GM18951 (cell line): ENCODE measurements around the gene CBY3.
"Not testable (repeated sequence)": the region's sequence is repeated elsewhere in the genome, so short reads cannot be mapped to it uniquely, and the experiment has no call there.

Source experiments
- POLR2A ChIP-seq: IDR thresholded peaks from 4 replicates; pipeline ENCODE4 v1.6.1; 2011; ENCODE audit warnings: mild to moderate bottlenecking; ENCODE audit not compliant: insufficient read length, insufficient read depth; ENCODE audit errors: extremely low read depth
- in situ Hi-C: fragments of 300-500 bp; cut with MboI; formaldehyde crosslinking; loops from one replicate; pipeline ENCODE4 v1.12.0; 2022; ENCODE audit warnings: low sequenced_read_pairs, mixed read lengths, inconsistent platforms; ENCODE audit not compliant: unreplicated experiment

Gene CBY3

GRCh38 chr5:179648410-179648809, 32.4 kb downstream of the CBY3 start:
- no peak for TF ChIP-seq POLR2A
- in situ Hi-C loops, result no loop called here

- in situ Hi-C loops, result not testable (repeated sequence)
These were observed 36.1 kb downstream of the CBY3 start for GRCh38 chr5:179644766-179645165.

GRCh38 chr5:179643141-179643920, 37.5 kb downstream of the CBY3 start:
- in situ Hi-C loops, result not testable (repeated sequence)

GRCh38 chr5:179642626-179643025, 38.2 kb downstream of the CBY3 start:
- in situ Hi-C loops, result not testable (repeated sequence)

GRCh38 chr5:179641745-179642144, 39.1 kb downstream of the CBY3 start:
- in situ Hi-C loops, result not testable (repeated sequence)

- in situ Hi-C loops, result not testable (repeated sequence)
These were observed 41.5 kb downstream of the CBY3 start for GRCh38 chr5:179639296-179639695.

GRCh38 chr5:179634370-179635172, 46.3 kb downstream of the CBY3 start:
- in situ Hi-C loops, result not testable (repeated sequence)

- in situ Hi-C loops, result not testable (repeated sequence)
These were observed 47.1 kb downstream of the CBY3 start for GRCh38 chr5:179633501-179634369.
